Measurements from ENCODE around the gene CCDC88C.

CCDC88C gene

GRCh38 chr14:91273885-91274273, 143.7 kb downstream of the CCDC88C start:
- H4K8ac ChIP-seq (ENCODE audit: low read depth, low read length) = no peak overlapping the region
- no peaks in the 10 kb centered on the region for H3K4me1 ChIP-seq (ENCODE audit: control insufficient read depth, low read depth, low read length)
- no CpG with 5 or more reads among the region's 13 CpGs for WGBS (ENCODE audit: extremely low coverage, insufficient coverage, low lambda C conversion rate)
- no peak overlapping the region for H3K9ac ChIP-seq (ENCODE audit: low read length)
- H3K27me3 ChIP-seq (ENCODE audit: insufficient read depth, low read length, poor library complexity) = no peaks in the 10 kb centered on the region
- no peak overlapping the region for H3K27ac ChIP-seq (ENCODE audit: low read depth, low read length)
- H4K5ac ChIP-seq (ENCODE audit: low read length) = no peak overlapping the region
- H3K23ac ChIP-seq (ENCODE audit: low read length) = no peak overlapping the region
- no peaks in the 10 kb centered on the region for H3K36me3 ChIP-seq (ENCODE audit: control insufficient read depth, insufficient read depth, low read length)
- H3K79me1 ChIP-seq (ENCODE audit: low read length) = no peaks in the 10 kb centered on the region
- no peak overlapping the region for H3K18ac ChIP-seq (ENCODE audit: low read length)
- no peaks in the 10 kb centered on the region for H3K79me2 ChIP-seq (ENCODE audit: control insufficient read depth, insufficient read depth, low read length)
- H3K4me2 ChIP-seq (ENCODE audit: low read length) = no peak overlapping the region
- no peak overlapping the region for H3K4ac ChIP-seq (ENCODE audit: low read depth, low read length)
- no peak overlapping the region for H2BK5ac ChIP-seq (ENCODE audit: low read length)
- H2AK5ac ChIP-seq (ENCODE audit: low read length) = no peak overlapping the region
- no peak overlapping the region for H3K56ac ChIP-seq (ENCODE audit: low read length)
- H2BK120ac ChIP-seq (ENCODE audit: low read depth, low read length) = no peak overlapping the region
- no peak overlapping the region for H3K4me3 ChIP-seq (ENCODE audit: low read length)
- DNase-seq = no peak
- H2BK15ac ChIP-seq (replicated peaks; ENCODE audit: low read depth) = no peak overlapping the region

DNA sequence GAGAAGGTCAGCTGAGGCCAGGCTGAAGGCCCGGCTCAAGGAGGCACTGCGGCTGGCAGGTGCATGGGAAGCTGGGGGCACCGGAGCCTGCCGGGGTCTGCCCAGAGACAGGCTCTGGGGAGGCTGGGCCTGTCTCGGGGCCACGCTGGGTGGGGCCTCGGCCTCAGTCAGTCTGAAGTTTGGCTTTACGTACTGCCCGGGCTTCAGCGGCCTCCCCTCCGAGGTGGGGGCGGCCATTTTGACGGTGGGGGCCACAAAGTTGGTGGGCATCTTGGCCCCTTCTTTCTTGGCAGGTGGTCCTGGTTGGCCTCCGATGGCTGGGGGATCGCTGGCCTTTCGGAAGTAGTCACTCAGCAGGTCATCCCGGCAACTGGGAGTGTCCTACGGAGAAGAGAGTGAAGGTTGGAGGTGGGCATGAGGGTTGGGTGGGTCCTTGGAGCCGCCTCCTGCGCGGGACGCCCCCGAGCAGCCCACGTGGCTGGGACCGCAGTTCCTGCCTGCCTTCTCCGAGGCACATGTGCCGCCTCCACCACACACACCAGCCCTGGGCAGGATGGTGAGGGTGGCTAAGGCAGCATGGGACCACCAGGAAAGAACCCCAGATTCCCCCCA, 144.2 kb downstream of the CCDC88C start:
- Histone ChIP-seq H3K9ac (ENCODE audit: low read length) (no peak overlapping the region), H3K4me1 (ENCODE audit: control insufficient read depth, low read depth, low read length) (no peaks in the 10 kb centered on the region), H3K79me1 (ENCODE audit: low read length) (no peaks in the 10 kb centered on the region), H3K23ac (ENCODE audit: low read length) (no peak overlapping the region), H3K79me2 (ENCODE audit: control insufficient read depth, insufficient read depth, low read length) (no peaks in the 10 kb centered on the region), H2BK5ac (ENCODE audit: low read length) (no peak overlapping the region), H4K8ac (ENCODE audit: low read depth, low read length) (no peak overlapping the region), H3K56ac (ENCODE audit: low read length) (no peak overlapping the region), H2AK5ac (ENCODE audit: low read length) (no peak overlapping the region), H3K4ac (ENCODE audit: low read depth, low read length) (no peak overlapping the region), H3K18ac (ENCODE audit: low read length) (no peak overlapping the region), H3K27me3 (ENCODE audit: insufficient read depth, low read length, poor library complexity) (no peaks in the 10 kb centered on the region), H2BK15ac (replicated peaks; ENCODE audit: low read depth) (no peak overlapping the region), H2BK120ac (ENCODE audit: low read depth, low read length) (no peak overlapping the region), H3K36me3 (ENCODE audit: control insufficient read depth, insufficient read depth, low read length) (no peaks in the 10 kb centered on the region), H3K27ac (ENCODE audit: low read depth, low read length) (no peak overlapping the region), H3K4me2 (ENCODE audit: low read length) (no peak overlapping the region), H4K5ac (ENCODE audit: low read length) (no peak overlapping the region), H3K4me3 (ENCODE audit: low read length) (no peak overlapping the region)
- no peak for DNase-seq
- no CpG with 5 or more reads among the region's 27 CpGs for WGBS (ENCODE audit: extremely low coverage, insufficient coverage, low lambda C conversion rate)

DNA sequence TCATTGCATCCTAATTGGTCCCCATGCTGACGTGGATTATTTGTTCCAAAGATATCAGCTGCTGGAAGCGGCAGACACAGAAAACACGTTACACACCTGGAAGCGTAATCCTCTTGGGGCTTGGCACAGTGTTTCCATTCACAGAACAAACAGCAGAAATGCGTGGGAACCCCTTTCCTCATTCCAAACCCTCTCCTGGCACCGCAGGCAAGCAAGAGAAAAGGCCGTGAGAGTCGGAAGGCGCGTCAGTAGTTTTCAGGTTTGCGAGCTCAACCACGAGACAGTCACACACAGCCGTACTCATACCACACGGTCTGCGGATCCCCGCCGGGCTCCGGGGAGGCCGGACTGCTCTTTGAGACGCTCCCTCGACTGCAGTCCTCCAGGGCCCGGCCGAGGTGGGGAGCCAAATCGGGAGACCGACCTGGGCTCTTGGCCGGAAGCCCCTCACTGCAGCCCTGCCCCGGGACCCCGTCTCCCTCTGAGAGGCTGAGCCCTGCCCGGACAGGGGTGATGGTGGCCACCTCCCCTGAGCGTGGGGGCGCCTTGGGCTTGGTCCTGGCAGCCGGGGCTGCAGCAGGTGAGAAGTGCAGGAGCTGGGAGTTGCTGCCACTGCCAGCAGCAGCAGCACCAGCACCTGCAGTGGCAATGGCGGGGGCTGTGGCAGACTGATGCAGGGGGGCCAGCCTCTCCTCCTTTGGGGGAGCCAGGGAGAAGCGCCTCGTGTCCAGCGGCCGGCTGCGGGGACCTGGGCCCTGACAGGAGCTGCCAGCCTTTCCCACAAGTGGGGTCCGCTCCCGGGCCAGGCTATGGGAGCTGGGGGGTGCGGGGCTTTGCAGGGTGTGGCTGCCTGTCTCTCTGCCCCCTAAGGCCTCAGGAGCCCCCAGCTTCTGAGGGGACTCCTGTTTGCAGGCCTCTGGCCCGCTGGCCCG, 145.0 kb downstream of the CCDC88C start:
- WGBS (ENCODE audit: extremely low coverage, insufficient coverage, low lambda C conversion rate) = no CpG with 5 or more reads among the region's 43 CpGs
- H3K4ac ChIP-seq (ENCODE audit: low read depth, low read length) = no peak overlapping the region
- no peak overlapping the region for H3K4me2 ChIP-seq (ENCODE audit: low read length)
- H2BK5ac ChIP-seq (ENCODE audit: low read length) = no peak overlapping the region
- no peak overlapping the region for H3K4me3 ChIP-seq (ENCODE audit: low read length)
- H4K8ac ChIP-seq (ENCODE audit: low read depth, low read length) = no peak overlapping the region
- no peak overlapping the region for H3K27ac ChIP-seq (ENCODE audit: low read depth, low read length)
- H3K18ac ChIP-seq (ENCODE audit: low read length) = no peak overlapping the region
- no peak overlapping the region for H3K23ac ChIP-seq (ENCODE audit: low read length)
- no peaks in the 10 kb centered on the region for H3K4me1 ChIP-seq (ENCODE audit: control insufficient read depth, low read depth, low read length)
- no peak overlapping the region for H2BK120ac ChIP-seq (ENCODE audit: low read depth, low read length)
- no peaks in the 10 kb centered on the region for H3K27me3 ChIP-seq (ENCODE audit: insufficient read depth, low read length, poor library complexity)
- H3K56ac ChIP-seq (ENCODE audit: low read length) = no peak overlapping the region
- no peaks in the 10 kb centered on the region for H3K79me1 ChIP-seq (ENCODE audit: low read length)
- H3K36me3 ChIP-seq (ENCODE audit: control insufficient read depth, insufficient read depth, low read length) = no peaks in the 10 kb centered on the region
- no peak overlapping the region for H3K9ac ChIP-seq (ENCODE audit: low read length)
- no peak overlapping the region for H2AK5ac ChIP-seq (ENCODE audit: low read length)
- H4K5ac ChIP-seq (ENCODE audit: low read length) = no peak overlapping the region
- DNase-seq = no peak
- no peaks in the 10 kb centered on the region for H3K79me2 ChIP-seq (ENCODE audit: control insufficient read depth, insufficient read depth, low read length)
- no peak overlapping the region for H2BK15ac ChIP-seq (replicated peaks; ENCODE audit: low read depth)

- Histone ChIP-seq H3K79me1 (ENCODE audit: low read length) (no peaks in the 10 kb centered on the region), H3K27me3 (ENCODE audit: insufficient read depth, low read length, poor library complexity) (no peaks in the 10 kb centered on the region), H3K36me3 (ENCODE audit: control insufficient read depth, insufficient read depth, low read length) (no peaks in the 10 kb centered on the region), H2BK15ac (replicated peaks; ENCODE audit: low read depth) (no peak overlapping the region), H3K4ac (ENCODE audit: low read depth, low read length) (no peak overlapping the region), H3K9ac (ENCODE audit: low read length) (no peak overlapping the region), H3K18ac (ENCODE audit: low read length) (no peak overlapping the region), H4K5ac (ENCODE audit: low read length) (no peak overlapping the region), H3K4me2 (ENCODE audit: low read length) (no peak overlapping the region), H2BK120ac (ENCODE audit: low read depth, low read length) (no peak overlapping the region), H3K4me3 (ENCODE audit: low read length) (no peak overlapping the region), H2BK5ac (ENCODE audit: low read length) (no peak overlapping the region), H3K79me2 (ENCODE audit: control insufficient read depth, insufficient read depth, low read length) (no peaks in the 10 kb centered on the region), H2AK5ac (ENCODE audit: low read length) (no peak overlapping the region), H3K27ac (ENCODE audit: low read depth, low read length) (no peak overlapping the region), H3K56ac (ENCODE audit: low read length) (no peak overlapping the region), H4K8ac (ENCODE audit: low read depth, low read length) (no peak overlapping the region), H3K23ac (ENCODE audit: low read length) (no peak overlapping the region), H3K4me1 (ENCODE audit: control insufficient read depth, low read depth, low read length) (no peaks in the 10 kb centered on the region)
- DNase-seq = no peak
- no CpG with 5 or more reads among the region's 9 CpGs for WGBS (ENCODE audit: extremely low coverage, insufficient coverage, low lambda C conversion rate)
Measured at GRCh38 chr14:91271639-91272038, 146.0 kb downstream of the CCDC88C start.

GRCh38 chr14:91270619-91271018, 147.0 kb downstream of the CCDC88C start:
- Histone ChIP-seq H3K27me3 (ENCODE audit: insufficient read depth, low read length, poor library complexity) (no peaks in the 10 kb centered on the region), H2BK5ac (ENCODE audit: low read length) (no peak overlapping the region), H3K4me3 (ENCODE audit: low read length) (no peak overlapping the region), H2BK120ac (ENCODE audit: low read depth, low read length) (no peak overlapping the region), H3K79me2 (ENCODE audit: control insufficient read depth, insufficient read depth, low read length) (no peaks in the 10 kb centered on the region), H3K56ac (ENCODE audit: low read length) (no peak overlapping the region), H3K4me1 (ENCODE audit: control insufficient read depth, low read depth, low read length) (no peaks in the 10 kb centered on the region), H3K27ac (ENCODE audit: low read depth, low read length) (no peak overlapping the region), H3K18ac (ENCODE audit: low read length) (no peak overlapping the region), H3K79me1 (ENCODE audit: low read length) (no peaks in the 10 kb centered on the region), H3K36me3 (ENCODE audit: control insufficient read depth, insufficient read depth, low read length) (no peaks in the 10 kb centered on the region), H3K23ac (ENCODE audit: low read length) (no peak overlapping the region), H4K8ac (ENCODE audit: low read depth, low read length) (no peak overlapping the region), H2AK5ac (ENCODE audit: low read length) (no peak overlapping the region), H2BK15ac (replicated peaks; ENCODE audit: low read depth) (no peak overlapping the region), H3K4ac (ENCODE audit: low read depth, low read length) (no peak overlapping the region), H3K9ac (ENCODE audit: low read length) (no peak overlapping the region), H3K4me2 (ENCODE audit: low read length) (no peak overlapping the region), H4K5ac (ENCODE audit: low read length) (no peak overlapping the region)
- no peak for DNase-seq
- no CpG with 5 or more reads among the region's 8 CpGs for WGBS (ENCODE audit: extremely low coverage, insufficient coverage, low lambda C conversion rate)
